Stimulated activated CD8-positive, alpha-beta memory T cell treated with anti-CD3 and anti-CD28 coated beads, Interleukin-2, amount 100 ng/mL, for 48 hours (primary cell): Measurements from ENCODE around the gene MIB1.

Experiments used
- DNase-seq, 2 donors: peaks; one replicate each; pipeline ENCODE4 v3.0.0-alpha.2; 2020; ENCODE audit warnings: low read depth in 2 of 2

Gene MIB1

DNA sequence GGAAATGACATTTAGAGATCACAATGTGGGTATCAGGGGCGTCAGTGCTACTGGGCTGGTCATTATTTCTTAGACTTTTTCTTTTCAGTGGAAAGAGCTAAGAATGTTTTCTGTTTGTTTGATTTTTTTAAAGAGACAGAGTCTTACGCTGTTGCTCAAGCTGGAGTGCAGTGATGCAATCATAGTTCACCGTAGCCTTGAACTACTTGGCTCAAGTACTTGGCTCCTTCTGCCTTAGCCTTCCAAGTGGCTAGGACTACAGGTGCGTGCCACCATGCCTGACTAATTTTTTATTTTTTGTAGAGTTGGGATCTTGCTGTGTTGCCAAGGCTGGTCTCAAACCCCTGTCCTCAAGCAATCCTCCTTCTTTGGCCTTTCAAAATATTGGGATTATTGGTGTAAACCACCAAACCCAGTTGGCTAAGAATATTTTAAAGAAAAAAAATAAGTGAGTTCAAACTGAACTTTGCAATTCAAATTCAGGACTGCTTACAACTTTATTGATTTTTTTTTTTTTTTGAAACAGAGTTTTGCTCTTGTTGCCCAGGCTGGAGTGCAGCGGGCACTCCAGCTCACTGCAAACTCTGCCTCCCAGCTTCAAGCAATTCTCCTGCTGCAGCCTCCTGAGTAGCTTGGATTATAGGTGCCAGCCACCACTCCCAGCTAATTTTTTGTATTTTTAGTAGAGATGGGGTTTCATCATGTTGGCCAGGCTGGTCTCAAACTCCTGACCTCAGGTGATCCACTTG is 154.2 kb downstream of the MIB1 start:
- DNase-seq, result no peak

DNA sequence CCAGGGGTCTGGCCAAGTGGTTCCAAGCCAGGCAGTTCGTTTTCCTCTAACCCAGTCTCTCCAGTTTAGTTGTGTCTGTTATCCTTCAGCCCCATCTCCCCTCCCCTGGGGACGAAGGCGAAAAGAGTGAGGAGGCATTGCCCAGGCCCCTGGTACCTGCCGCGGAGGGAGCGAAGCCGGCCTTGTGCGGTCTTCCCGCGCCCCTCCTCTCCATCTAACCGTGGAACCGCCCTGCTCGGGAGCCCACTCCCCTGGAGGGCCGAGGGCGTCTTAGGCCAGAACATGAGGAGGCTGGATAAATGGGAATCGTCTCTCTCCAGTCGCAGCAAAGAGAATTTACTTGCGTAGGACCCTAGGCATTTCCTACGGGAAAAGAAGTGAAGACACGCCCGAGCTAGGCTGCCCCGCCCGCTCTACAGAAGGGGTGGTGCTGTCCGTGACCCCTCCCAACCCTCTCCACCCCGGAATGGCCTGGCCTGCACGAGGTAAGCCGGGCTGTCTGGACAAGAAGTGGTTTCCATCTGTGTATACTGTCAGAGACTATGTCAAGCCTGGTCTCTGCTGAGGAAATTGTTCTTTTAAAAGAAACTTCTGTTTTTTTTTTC is 156.2 kb downstream of the MIB1 start:
- DNase-seq, result no peak

DNA sequence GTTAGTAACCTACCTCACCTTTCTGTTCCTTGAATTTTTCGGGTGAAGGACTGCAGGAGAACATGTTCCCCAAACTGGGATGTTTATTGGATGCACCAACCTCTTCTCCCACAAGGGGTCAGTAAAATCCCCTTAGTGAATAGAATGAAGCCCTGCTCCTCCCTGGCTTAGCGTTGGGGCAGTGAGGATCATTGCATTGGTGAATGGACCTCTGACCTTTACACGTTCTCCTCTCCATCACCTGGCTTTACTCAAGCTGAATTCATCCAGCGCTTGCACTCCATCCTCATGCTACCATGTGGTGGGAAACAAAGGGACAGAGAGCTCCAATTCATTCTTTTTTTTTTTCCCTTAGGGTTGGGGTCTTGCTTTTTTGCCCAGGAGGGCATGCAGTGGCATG is 157.2 kb downstream of the MIB1 start:
- DNase-seq, result peak in 1 of 2 donors; percentile 3

DNA sequence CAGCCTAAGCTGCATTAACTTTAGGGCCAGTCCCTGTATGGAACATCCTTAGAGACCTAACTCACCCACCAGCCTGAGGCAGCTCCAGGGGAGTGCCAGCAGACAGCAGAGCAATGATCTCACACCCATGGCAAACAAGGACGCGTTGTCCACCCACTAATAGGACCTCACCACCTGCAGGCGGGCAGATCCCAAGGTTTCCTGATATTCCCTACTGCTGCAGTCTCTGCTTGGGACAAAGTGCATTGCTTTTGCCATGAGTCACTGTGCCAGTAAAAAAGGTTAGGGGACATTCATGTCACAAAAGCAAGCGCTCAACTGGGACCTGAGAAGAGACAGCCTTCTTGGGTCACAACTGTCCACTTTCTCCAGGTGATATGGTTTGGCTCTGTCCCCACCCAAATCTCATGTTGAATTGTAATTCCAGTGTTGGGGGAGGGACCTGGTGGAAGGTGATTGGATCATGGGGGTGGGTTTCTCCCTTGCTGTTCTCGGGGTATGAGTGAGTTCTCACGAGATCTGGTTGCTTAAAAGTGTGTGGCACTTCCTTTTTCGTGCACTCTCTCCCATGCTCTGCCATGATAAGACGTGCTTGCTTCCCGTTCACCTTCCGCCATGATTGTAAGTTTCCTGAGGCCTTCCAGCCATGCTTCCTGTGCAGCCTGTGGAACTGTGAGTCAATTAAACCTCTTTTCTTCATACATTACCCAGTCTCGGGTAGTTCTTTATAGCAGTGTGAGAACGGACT is 160.2 kb downstream of the MIB1 start:
- DNase-seq, result no peak

DNA sequence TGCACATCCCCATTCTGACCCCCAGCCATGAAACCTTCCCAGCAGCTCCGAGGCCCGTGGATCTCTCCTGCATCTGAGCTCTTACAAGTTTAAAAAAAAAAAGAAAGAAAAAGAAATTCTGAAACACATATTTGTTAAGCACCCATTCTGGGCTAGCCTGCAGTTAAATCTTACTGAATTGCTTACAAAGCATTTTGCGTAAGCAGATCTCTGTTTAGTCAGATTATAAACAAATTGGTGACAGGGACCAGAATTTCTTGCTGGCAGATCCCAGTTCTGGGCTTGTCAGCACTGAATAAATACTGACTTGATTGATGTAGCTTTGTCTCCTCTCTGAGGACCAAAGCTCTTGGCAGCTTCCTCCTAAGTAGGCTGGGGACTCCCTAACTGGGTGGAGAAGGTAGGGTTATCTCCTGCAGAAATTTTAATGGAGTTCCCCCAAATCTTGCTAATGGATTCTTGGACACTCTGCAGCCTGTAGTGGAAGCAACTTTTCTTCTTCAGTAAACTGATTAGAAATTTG is 160.9 kb downstream of the MIB1 start:
- DNase-seq, result no peak

DNA sequence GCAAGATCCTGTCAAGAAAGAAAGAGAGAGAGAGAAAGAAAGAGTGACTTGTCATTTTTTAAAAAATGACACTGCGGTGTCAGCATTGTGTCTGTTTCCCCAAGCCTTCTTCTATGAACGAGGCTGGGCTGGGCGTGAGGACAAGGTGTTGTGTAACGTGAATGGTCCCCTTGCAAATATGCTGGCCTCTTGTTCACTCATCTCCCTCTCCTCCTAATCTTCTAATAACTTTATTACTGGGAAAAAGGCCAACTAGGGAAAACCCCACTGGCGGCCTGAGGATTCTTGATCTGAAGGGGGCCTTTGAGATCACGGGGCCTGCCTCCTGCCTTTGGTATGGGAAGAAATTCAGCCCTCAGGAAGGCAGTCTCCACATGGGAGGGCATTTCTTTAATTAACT is 163.1 kb downstream of the MIB1 start:
- DNase-seq, result no peak

DNA sequence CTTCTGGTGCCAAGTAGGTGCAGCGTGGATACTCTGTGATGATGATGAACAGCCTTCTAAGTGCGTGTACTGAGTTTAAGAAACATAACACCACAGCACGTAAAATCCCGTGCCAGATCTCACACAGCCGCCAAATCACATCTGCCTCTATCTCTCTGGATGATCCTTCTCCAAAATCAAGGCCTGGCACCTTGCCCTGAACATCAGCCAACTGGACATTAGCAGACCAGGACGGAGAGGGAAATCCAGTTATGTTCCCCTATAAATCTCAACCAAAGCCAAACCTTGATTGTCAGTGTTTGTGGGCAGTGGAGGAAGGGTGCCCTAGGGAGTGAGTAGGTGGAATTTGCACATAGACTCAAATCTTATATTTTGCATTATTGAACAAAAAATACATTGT is 164.3 kb downstream of the MIB1 start:
- DNase-seq, result no peak

DNA sequence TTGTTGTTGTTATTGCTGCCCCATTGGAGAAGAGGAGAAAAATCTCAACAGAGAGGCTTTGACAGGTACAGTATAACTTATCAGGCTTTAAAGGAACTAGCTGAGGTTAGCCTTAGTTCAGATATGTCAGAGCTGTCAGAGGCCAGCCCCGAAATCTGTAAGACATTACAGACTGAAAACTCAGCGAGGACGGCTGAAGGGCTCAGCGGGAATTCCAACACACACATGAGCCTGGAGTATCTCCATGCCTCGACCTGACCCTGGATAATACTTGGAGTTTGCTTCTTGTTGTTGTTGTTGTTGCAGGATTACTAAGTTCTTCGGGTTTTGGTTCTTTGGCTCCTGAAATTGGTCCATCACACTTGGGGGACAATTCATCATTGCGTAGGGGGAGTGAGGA is 166.9 kb downstream of the MIB1 start:
- no peak for DNase-seq

DNA sequence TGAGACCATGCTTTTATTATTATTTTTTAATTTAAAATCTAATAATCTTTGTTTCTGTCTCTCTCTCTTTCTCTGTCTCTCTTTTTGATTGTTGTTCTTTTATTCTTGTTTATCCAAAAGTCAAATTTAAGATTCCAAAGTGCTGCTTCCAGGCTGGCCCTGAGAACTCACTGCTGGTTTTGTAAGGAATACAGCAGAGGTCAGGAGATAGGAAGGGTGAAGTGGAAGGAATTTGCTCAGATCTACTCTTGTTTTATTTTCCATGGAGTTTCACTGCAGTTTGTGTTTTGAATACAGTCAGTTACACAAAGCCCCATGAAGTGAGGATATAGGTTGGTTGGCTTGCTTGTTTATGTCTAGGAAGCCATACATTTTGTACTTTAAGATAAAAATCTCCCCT is 168.1 kb downstream of the MIB1 start:
- DNase-seq, result no peak

DNA sequence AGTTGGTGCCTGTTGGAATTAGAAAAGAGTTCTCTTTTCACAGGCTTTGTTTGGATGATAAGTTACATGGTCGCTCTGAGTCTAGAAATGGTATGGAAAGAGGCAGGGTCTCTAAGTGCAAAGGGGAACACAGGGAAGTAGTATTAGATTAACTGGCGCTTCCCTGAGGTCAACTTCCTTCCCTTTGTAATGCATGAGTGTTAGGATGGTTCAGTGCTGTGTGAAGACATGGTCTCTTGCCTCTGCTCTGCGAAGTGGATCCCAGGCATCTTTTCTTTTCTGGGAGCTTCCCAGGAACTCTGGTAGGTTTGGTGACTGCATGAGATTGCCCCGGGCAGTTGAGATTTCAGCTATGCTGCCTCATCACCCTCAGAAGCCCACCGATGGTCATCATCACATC is 170.3 kb downstream of the MIB1 start:
- DNase-seq, result no peak

DNA sequence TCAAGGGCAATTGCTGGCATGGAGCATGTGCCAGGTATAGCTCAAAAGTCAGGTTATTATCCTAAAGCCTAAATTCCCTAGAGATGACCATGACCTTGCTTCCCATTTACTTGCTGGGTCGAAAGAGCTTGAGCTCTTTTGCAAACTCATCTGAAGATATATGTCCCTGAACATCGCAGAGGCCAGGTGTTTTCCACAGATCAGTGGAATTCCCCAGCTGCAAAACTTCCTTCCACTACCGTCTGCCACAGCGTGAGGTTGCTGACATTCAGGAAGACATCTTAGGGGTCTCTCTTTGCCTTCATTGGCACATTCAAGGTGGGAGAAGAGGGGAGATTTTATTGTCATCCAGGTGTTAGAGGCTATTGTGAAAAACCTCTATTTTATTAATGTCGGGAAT is 171.0 kb downstream of the MIB1 start:
- no peak for DNase-seq

DNA sequence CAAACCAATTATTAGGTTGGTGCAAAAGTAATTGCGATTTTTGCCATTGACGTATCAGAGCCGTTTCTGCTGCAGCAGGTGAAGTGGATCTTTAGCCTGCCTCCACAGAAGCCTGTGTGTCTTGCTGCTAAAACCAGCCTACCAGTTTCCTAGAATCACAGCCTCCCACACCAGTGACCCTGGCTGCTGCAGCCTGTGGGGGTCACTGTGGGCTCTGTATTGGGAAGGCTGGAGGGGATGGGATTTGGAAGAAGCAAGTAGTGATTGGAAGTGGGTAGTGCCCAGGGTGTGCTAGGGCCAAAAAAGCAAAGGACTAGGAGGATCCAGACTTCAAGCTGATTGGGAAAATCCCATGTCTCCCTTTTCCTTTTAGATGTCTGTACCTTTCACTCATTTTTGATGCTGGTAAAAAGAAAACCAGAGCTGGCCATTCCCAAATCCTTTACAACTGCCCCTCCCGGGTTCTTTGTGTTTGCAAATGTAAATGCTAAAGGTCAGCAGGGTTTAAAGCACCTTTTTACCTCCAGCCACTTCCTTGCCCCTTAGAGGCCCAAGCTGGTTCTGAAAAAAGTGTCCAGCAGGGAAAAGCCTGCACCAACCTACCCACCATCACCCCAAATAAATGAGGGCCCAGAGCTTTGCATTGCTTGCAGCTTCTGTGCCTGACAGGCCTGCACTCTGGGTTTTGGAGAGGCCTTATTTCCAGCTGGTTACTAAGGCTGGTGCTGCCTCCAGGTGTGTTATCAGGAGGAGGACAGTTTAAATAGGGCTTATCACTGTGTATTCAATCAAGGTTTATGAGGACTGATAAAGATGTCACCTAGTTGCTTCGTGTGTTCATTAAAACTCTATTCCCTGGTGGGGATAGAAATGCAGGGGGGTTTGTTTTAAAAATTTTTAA is 172.0 kb downstream of the MIB1 start:
- no peak for DNase-seq

DNA sequence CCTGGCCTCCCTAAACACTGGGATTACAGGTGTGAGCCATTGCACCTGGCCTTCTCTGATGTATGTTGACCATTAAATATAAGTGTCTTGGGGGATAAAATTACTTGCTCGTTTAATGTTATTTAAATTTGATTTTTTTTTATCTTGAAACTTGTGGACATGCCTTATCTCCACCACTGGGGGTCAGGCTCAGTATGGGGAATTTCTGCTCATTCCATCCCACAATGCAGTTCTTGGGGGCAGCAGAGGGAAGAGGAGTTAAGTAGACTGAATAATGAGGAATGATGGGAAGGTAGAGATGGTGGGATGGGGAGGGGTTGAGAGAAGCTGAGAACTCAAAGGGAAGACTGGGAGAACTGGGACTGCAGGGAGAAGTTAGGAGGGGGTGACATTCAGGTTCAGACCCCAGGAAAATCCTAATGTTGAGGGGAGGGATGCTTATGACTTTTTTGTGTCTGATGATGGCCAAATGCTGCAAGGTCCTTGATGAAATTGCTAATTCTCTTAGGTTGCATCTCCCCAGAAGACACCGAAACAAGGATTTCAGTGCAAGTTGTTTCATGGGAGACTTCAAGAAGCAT is 174.2 kb downstream of the MIB1 start:
- DNase-seq, result no peak

DNA sequence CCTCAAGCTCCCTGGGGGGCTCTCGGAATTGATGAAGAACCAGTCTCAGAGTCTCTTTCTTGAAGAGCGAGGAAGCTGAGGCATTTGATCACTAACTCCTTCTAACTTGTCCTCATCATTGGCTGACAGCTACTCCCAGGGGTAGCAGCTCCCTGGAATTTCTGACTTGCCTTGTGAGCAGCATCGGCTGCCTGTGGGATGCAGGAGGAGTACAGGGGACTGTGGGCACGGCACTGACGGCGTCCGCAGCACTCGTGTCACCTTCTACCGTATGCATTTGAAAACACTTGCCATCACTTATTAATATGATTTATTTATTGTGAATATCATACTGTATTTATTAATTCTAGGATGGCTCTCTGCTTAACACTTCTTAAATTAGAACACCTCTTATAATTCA is 175.0 kb downstream of the MIB1 start:
- DNase-seq, result no peak

DNA sequence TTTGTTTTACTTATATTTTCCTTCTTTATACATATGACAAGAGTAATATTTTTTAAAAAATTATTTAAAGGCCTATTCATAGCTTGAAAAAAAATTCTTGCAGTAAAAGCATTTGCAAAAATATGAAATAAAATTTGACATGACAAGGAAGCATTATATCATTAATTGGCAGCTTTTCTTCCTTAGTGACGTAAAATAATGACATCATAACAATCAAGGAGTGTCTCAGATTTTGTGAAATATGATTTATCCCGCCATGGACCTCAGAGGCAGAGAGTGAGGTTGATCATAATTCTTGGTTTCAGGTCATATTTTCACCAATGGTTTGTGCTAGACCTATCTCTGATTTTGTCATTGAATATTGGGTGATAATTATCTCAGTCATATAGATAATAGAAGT is 176.0 kb downstream of the MIB1 start:
- no peak for DNase-seq

DNA sequence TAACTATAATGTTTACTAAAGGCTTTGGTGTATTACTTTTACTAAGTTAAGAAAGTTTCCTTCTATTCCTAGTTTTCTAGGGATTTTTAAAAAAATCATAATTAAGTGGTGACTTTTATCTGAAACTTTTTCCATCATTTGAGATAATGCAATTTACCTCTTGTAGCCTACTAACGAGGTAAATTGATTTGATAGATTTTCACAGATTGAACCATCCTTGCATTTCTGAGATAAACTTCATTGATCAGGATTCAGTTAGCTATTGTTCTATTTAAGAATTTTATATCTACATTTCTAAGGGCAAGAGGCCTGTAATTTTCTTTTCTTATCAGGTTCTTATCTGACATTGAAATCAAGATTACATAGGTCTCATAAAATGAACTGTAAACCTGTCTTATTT is 178.1 kb downstream of the MIB1 start:
- DNase-seq, result no peak
